Progenitor cell of endocrine pancreas (in vitro differentiated cells): ENCODE measurements around the gene ZBED1. TPM values are rescaled to one million over a fixed set of nuclear protein-coding genes. Genes with fewer than 3 reads are reported as not detected.
"Not testable (repeated sequence)": the region's sequence is repeated elsewhere in the genome, so short reads cannot be mapped to it uniquely, and the experiment has no call there.

Source experiments
- DNase-seq: peaks from one replicate; pipeline ENCODE4 v3.0.0; 2021; ENCODE audit warnings: low spot score; ENCODE audit not compliant: unreplicated experiment
- H3K27ac Mint-ChIP-seq: 2 replicates; pipeline ENCODE4 v1.8.0; 2021; ENCODE audit warnings: mild to moderate bottlenecking, moderate library complexity, mixed read lengths
- H3K27me3 Mint-ChIP-seq: 2 replicates; pipeline ENCODE4 v1.8.0; 2021; ENCODE audit warnings: mixed read lengths
- H3K36me3 Mint-ChIP-seq: 2 replicates; pipeline ENCODE4 v1.8.0; 2022; ENCODE audit warnings: mixed read lengths; ENCODE audit not compliant: insufficient read depth
- H3K4me1 Mint-ChIP-seq: 2 replicates; pipeline ENCODE4 v1.8.0; 2021; ENCODE audit warnings: low read depth, mixed read lengths
- H3K4me3 Mint-ChIP-seq: 2 replicates; pipeline ENCODE4 v1.8.0; 2021; ENCODE audit warnings: low read depth, mild to moderate bottlenecking, moderate library complexity, mixed read lengths
- H3K9me3 Mint-ChIP-seq: 2 replicates; pipeline ENCODE4 v1.8.0; 2021; ENCODE audit warnings: low read depth, mixed read lengths
- total RNA-seq: library from RNA; stranded (reverse); gene quantifications from 2 replicates; pipeline ENCODE4 v1.2.1, GENCODE V29; 2021
- TF ChIP-seq, protein P1 (sequence below): fragments of 200-600 bp; sonication (generic); IDR thresholded peaks from one replicate; pipeline ENCODE4 v1.5.0; 2021; ENCODE audit warnings: antibody characterized with exemption, mild to moderate bottlenecking; ENCODE audit not compliant: unreplicated experiment

ZBED1 gene
- total RNA-seq, 1 donor from 2014 or later = 59.6 TPM

DNA sequence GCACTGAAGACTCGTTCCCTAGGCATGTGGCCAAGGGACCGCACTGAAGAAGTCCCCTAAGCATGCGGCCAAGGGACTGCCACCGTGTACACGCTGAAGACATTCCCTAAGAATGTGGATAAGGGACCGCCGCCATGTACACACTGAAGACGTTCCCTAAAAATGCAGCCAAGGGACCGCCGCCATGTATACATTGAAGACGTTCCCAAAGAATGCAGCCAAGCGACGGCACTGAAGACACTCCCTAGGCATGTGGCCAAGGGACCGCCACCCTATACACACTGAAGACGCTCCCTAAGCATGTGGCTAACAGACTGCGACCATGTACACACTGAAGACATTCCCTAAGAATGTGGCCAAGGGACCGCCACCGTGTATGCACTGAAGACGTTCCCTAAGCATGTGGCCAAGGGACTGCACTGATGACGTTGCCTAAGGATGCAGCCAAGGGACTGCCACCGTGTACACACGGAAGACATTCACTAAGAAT is 31.5 kb downstream of the ZBED1 start:
- Mint-ChIP-seq H3K4me1 (peaks cover 11% of the 10 kb centered on the region), H3K27ac (no peak overlapping the region), H3K36me3 (peaks cover 15% of the 10 kb centered on the region), H3K4me3 (no peak overlapping the region), H3K27me3 (no peaks in the 10 kb centered on the region), H3K9me3 (peaks cover 5% of the 10 kb centered on the region)
- no peak for DNase-seq
- TF ChIP-seq, protein P1, sequence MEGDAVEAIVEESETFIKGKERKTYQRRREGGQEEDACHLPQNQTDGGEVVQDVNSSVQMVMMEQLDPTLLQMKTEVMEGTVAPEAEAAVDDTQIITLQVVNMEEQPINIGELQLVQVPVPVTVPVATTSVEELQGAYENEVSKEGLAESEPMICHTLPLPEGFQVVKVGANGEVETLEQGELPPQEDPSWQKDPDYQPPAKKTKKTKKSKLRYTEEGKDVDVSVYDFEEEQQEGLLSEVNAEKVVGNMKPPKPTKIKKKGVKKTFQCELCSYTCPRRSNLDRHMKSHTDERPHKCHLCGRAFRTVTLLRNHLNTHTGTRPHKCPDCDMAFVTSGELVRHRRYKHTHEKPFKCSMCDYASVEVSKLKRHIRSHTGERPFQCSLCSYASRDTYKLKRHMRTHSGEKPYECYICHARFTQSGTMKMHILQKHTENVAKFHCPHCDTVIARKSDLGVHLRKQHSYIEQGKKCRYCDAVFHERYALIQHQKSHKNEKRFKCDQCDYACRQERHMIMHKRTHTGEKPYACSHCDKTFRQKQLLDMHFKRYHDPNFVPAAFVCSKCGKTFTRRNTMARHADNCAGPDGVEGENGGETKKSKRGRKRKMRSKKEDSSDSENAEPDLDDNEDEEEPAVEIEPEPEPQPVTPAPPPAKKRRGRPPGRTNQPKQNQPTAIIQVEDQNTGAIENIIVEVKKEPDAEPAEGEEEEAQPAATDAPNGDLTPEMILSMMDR = no peak

DNA sequence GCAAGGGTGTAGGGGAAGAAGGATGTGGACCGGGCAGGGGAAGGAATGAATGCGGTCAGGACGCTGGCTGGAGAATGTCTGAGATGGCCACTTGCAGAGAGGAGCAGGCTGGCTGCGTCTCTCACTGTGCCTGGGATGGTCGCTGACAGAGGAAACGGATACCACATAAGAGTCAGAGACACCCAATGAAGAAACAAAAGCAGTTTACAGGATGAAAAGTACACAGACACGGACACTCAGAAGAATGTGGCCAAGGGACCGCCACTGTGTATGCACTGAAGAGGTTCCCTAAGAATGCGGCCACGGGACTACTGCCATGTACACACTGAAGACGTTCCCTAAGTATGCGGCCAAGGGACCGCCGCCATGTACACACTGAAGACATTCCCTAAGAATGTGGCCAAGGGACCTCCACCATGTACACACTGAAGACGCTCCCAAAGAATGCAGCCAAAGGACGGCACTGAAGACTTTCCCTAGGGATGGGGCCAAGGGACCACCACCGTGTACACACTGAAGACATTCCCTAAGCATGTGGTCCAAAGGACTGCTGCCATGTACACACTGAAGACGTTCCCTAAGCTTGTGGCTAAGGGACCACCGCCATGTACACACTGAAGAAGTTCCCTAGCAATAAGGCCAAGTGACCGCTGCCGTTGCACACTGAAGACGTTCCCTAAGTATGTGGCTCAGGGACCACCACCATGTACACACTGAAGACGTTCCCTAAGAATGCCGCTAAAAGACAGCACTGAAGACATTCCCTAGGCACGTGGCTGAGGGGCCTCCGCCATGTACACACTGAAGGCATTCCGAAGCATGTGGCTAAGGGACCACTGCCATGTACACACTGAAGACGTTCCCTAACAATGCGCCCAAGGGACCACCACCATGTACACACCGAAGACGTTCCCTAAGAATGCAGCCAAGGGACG is 32.2 kb downstream of the ZBED1 start:
- H3K4me1 Mint-ChIP-seq = peaks cover 8% of the 10 kb centered on the region
- TF ChIP-seq, protein P1 = no peak
- peaks cover 13% of the 10 kb centered on the region for H3K36me3 Mint-ChIP-seq
- H3K9me3 Mint-ChIP-seq = peaks cover 5% of the 10 kb centered on the region
- no peak overlapping the region for H3K4me3 Mint-ChIP-seq
- DNase-seq = no peak
- no peaks in the 10 kb centered on the region for H3K27me3 Mint-ChIP-seq
- no peak overlapping the region for H3K27ac Mint-ChIP-seq

DNA sequence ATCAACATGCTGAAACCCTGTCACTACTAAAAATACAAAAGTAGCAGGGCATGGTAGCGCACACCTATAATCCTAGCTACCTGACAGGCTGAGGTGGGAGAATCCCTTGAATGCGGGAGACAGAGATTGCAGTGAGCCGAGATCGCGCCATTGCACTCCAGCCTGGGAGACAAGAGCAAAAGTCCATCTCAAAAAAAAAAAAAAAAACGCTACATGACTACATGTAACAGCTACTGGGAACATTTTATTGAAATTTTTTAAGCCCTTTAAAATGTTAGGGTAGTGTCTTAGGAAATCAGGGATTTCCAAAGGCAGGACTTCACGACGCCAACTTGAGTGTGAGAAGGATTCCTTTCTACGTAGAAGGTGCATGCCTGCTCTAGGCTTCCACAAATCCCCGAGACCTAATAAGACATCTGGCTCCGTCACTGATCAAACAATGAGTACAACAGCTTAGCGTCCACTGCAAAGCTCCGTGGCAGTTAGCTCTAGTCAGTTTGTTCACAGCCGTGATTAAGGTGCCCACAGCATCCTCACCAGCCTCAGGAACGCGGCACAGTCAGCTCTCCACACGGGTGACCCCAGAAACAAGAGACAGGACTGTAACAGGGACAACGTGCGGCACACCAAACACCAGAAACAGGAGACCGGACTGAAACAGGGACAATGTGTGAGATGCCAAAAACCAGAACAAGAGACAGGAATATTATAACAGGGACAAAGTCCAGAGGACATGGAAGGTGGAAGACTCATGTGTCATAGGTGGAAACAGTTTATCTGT is 33.7 kb downstream of the ZBED1 start:
- DNase-seq = no peak
- Mint-ChIP-seq H3K9me3 (peaks cover 5% of the 10 kb centered on the region), H3K27me3 (no peaks in the 10 kb centered on the region), H3K4me1 (peaks cover 6% of the 10 kb centered on the region), H3K27ac (peak overlapping the region; percentile 65), H3K36me3 (peaks cover 10% of the 10 kb centered on the region), H3K4me3 (no peak overlapping the region)
- TF ChIP-seq, protein P1 = no peak

DNA sequence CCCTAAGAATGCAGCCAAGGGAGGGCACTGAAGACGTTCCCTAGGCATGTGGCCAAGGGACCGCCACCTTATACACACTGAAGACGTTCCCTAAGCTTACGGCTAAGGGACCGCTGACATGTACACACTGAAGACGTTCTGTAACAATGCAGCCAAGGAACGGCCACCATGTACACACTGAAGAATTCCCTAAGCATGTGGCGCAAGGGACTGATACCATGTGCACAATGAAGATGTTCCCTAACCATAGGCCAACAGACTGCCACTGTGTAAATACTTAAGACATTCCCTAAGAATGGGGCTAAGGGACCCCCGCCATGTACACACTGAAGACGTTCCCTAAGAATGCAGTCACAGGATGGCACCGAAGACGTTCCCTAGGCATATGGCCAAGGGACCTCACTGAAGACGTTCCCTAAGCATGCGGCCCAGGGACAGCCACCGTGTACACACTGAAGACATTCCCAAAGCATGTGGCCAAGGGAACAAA is 36.1 kb downstream of the ZBED1 start:
- Mint-ChIP-seq H3K4me1 (peaks cover 8% of the 10 kb centered on the region), H3K4me3 (no peak overlapping the region), H3K9me3 (peaks cover under 1% of the 10 kb centered on the region), H3K27me3 (no peaks in the 10 kb centered on the region), H3K27ac (no peak overlapping the region), H3K36me3 (peaks cover 5% of the 10 kb centered on the region)
- DNase-seq = no peak
- TF ChIP-seq, protein P1 = no peak

DNA sequence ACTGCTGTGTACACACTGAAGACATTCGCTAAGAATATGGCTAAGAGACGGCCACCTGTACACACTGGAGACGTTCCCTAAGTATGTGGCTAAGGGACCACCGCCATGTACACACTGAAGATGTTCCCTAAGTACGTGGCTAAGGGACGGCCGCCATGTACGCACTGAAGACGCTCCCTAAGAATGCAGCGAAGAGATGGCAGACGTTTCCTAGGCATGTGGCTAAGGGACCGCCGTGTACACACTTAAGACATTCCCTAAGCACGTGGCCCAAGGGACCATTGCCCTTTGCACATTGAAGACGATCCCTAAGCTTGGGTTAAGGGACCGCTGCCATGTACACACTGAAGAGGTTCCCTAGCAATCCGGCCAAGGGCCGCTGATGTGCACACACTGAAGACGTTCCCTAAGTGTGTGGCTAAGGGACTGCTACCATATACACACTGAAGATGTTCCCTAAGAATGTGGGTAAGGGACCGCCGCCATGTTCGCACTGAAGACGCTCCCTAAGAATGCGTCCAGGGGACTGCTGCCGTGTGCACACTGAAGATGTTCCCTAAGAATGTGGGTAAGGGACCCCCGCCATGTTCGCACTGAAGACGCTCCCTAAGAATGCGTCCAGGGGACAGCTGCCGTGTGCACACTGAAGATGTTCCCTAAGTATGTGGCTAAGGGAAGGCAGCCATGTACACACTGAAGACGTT is 36.7 kb downstream of the ZBED1 start:
- Mint-ChIP-seq H3K9me3 (no peaks in the 10 kb centered on the region), H3K36me3 (peaks cover 4% of the 10 kb centered on the region), H3K4me1 (peaks cover 8% of the 10 kb centered on the region), H3K4me3 (no peak overlapping the region), H3K27me3 (no peaks in the 10 kb centered on the region), H3K27ac (no peak overlapping the region)
- no peak for DNase-seq
- TF ChIP-seq, protein P1 = no peak

DNA sequence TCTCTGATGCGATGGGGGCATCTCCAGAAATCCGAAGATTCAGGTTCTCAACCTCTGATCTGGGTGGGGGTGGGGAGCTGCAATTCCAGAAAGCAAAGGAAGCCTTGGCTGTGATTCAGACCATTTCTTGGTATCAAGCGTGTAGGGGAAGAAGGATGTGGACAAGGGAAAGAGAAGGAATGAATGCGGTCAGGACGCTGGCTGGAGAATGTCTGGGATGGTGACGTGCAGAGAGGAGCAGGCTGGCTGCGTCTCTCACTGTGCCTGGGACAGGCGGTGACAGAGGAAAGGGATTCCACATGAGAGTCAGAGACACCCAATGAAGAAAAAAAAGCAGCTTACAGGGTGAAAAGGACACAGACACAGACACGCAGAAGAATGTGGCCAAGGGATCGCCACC is 37.3 kb downstream of the ZBED1 start:
- H3K27me3 Mint-ChIP-seq, H3K4me3 Mint-ChIP-seq, H3K27ac Mint-ChIP-seq, H3K36me3 Mint-ChIP-seq, H3K9me3 Mint-ChIP-seq, DNase-seq, H3K4me1 Mint-ChIP-seq: not testable (repeated sequence)
